ENCODE results near the gene SLC12A1. TPM values are rescaled to one million over a fixed set of nuclear protein-coding genes. Genes with fewer than 3 reads are reported as not detected.

SLC12A1 gene
- total RNA-seq, 1 donor from 2014 or later, result not detected

- no peak overlapping the region for H3K27ac ChIP-seq (ENCODE audit: low read depth, low read length)
- TF ChIP-seq EZH2 (IDR thresholded peaks at IDR 0.05; ENCODE audit: insufficient read depth, low read length), result no peak
- TF ChIP-seq CTCF (IDR thresholded peaks at IDR 0.05; ENCODE audit: insufficient read depth, low read depth, low read length), result no peak
- H3K36me3 Mint-ChIP-seq (ENCODE audit: low read depth, unreplicated experiment), result no peaks in the 10 kb centered on the region
- no peaks in the 10 kb centered on the region for H3K27me3 ChIP-seq (ENCODE audit: insufficient read depth, low read length)
- H3K79me2 ChIP-seq (ENCODE audit: insufficient read depth, low read length), result no peaks in the 10 kb centered on the region
- no peaks in the 10 kb centered on the region for H3K36me3 ChIP-seq (ENCODE audit: insufficient read depth, low read length)
- no peak overlapping the region for H2AFZ ChIP-seq (ENCODE audit: low read depth, low read length)
- no peak overlapping the region for H3K4me3 Mint-ChIP-seq (ENCODE audit: unreplicated experiment)
- no peak overlapping the region for H3K9ac ChIP-seq (ENCODE audit: low read length)
- no peaks in the 10 kb centered on the region for H3K27me3 Mint-ChIP-seq (ENCODE audit: low read depth, unreplicated experiment)
- H3K27ac Mint-ChIP-seq (ENCODE audit: unreplicated experiment), result no peak overlapping the region
- H3K4me2 ChIP-seq (ENCODE audit: low read length), result no peak overlapping the region
- no peak for FAIRE-seq
- peak; percentile 2 for DNase-seq (ENCODE audit: low read depth)
- H4K20me1 ChIP-seq (ENCODE audit: insufficient read depth, low read length), result no peaks in the 10 kb centered on the region
- peaks cover 1% of the 10 kb centered on the region for H3K9me3 Mint-ChIP-seq (ENCODE audit: unreplicated experiment)
- H3K4me1 Mint-ChIP-seq (ENCODE audit: low read depth, unreplicated experiment), result no peaks in the 10 kb centered on the region
- no peaks in the 10 kb centered on the region for H3K4me1 ChIP-seq (ENCODE audit: insufficient read depth, low read length)
- no peaks in the 10 kb centered on the region for H3K9me3 ChIP-seq (ENCODE audit: insufficient read depth, low read depth, low read length)
- H3K4me3 ChIP-seq (ENCODE audit: insufficient read depth, low read depth, low read length), result no peak overlapping the region
These were observed 38.8 kb downstream of the SLC12A1 start for GRCh38 chr15:48244921-48245320.

DNA sequence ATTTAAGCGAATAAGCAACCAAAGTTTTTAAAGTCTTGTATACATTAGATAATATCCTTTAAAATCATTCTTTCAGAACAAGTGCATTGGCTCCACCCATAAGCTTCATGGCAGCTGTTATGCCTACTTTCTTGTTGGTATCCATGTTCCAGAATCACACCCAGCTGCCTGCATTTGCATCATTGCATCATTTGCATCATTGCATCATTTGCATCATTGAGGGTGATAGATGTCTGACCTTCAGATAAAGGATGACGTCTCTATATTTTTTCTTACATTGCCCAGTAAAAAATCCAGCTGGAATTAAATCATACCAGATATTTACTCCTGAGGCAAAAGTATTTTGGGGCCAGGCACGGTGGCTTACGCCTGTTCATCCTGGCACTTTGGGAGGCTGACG is 42.3 kb downstream of the SLC12A1 start:
- H3K9ac ChIP-seq (ENCODE audit: low read length), result no peak overlapping the region
- H3K4me2 ChIP-seq (ENCODE audit: low read length), result no peak overlapping the region
- H3K27ac Mint-ChIP-seq (ENCODE audit: unreplicated experiment), result no peak overlapping the region
- H3K4me1 Mint-ChIP-seq (ENCODE audit: low read depth, unreplicated experiment), result no peaks in the 10 kb centered on the region
- H3K9me3 Mint-ChIP-seq (ENCODE audit: unreplicated experiment), result peaks cover 1% of the 10 kb centered on the region
- H2AFZ ChIP-seq (ENCODE audit: low read depth, low read length), result no peak overlapping the region
- H3K4me3 ChIP-seq (ENCODE audit: insufficient read depth, low read depth, low read length), result no peak overlapping the region
- FAIRE-seq (no peak), DNase-seq (ENCODE audit: low read depth) (no peak)
- H3K4me3 Mint-ChIP-seq (ENCODE audit: unreplicated experiment), result no peak overlapping the region
- H3K27me3 Mint-ChIP-seq (ENCODE audit: low read depth, unreplicated experiment), result no peaks in the 10 kb centered on the region
- TF ChIP-seq EZH2 (IDR thresholded peaks at IDR 0.05; ENCODE audit: insufficient read depth, low read length) (no peak), CTCF (IDR thresholded peaks at IDR 0.05; ENCODE audit: insufficient read depth, low read depth, low read length) (no peak)
- no peaks in the 10 kb centered on the region for H3K36me3 Mint-ChIP-seq (ENCODE audit: low read depth, unreplicated experiment)
- no peak overlapping the region for H3K27ac ChIP-seq (ENCODE audit: low read depth, low read length)
- no peaks in the 10 kb centered on the region for H3K79me2 ChIP-seq (ENCODE audit: insufficient read depth, low read length)
- H4K20me1 ChIP-seq (ENCODE audit: insufficient read depth, low read length), result no peaks in the 10 kb centered on the region
- H3K4me1 ChIP-seq (ENCODE audit: insufficient read depth, low read length), result no peaks in the 10 kb centered on the region
- no peaks in the 10 kb centered on the region for H3K36me3 ChIP-seq (ENCODE audit: insufficient read depth, low read length)
- H3K9me3 ChIP-seq (ENCODE audit: insufficient read depth, low read depth, low read length), result no peaks in the 10 kb centered on the region
- no peaks in the 10 kb centered on the region for H3K27me3 ChIP-seq (ENCODE audit: insufficient read depth, low read length)

DNA sequence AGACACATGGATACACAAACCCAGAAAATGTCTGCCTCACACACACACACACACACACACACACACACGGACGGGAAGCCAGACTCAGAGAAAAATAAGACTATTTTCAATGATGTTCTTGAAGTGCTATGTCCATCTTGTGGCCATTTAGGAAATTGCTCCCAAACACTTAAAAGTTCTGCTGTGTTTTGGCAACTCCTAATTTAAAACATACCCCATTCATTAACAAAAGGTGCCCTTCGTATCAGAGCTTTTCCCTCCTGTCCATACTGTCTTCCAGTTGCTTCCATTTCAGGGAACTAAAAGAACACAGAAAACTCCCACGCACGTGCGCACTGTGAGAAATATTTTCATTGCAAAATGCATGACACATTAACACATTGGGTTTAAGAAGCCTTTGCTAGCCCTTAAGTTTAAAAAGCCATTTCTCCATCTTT is 44.6 kb downstream of the SLC12A1 start:
- no peaks in the 10 kb centered on the region for H3K27me3 Mint-ChIP-seq (ENCODE audit: low read depth, unreplicated experiment)
- no peak overlapping the region for H3K4me3 ChIP-seq (ENCODE audit: insufficient read depth, low read depth, low read length)
- H3K4me1 Mint-ChIP-seq (ENCODE audit: low read depth, unreplicated experiment), result no peaks in the 10 kb centered on the region
- no peaks in the 10 kb centered on the region for H3K9me3 Mint-ChIP-seq (ENCODE audit: unreplicated experiment)
- no peaks in the 10 kb centered on the region for H3K27me3 ChIP-seq (ENCODE audit: insufficient read depth, low read length)
- TF ChIP-seq CTCF (IDR thresholded peaks at IDR 0.05; ENCODE audit: insufficient read depth, low read depth, low read length) (peak; percentile 88), EZH2 (IDR thresholded peaks at IDR 0.05; ENCODE audit: insufficient read depth, low read length) (no peak)
- no peak overlapping the region for H3K9ac ChIP-seq (ENCODE audit: low read length)
- no peak overlapping the region for H3K27ac Mint-ChIP-seq (ENCODE audit: unreplicated experiment)
- H2AFZ ChIP-seq (ENCODE audit: low read depth, low read length), result peak overlapping the region; percentile 14
- DNase-seq (ENCODE audit: low read depth), result peak; percentile 76
- no peaks in the 10 kb centered on the region for H3K79me2 ChIP-seq (ENCODE audit: insufficient read depth, low read length)
- H3K4me2 ChIP-seq (ENCODE audit: low read length), result peak overlapping the region; percentile 10
- H3K4me1 ChIP-seq (ENCODE audit: insufficient read depth, low read length), result no peaks in the 10 kb centered on the region
- peak; percentile 72 for FAIRE-seq
- no peak overlapping the region for H3K4me3 Mint-ChIP-seq (ENCODE audit: unreplicated experiment)
- H4K20me1 ChIP-seq (ENCODE audit: insufficient read depth, low read length), result no peaks in the 10 kb centered on the region
- no peaks in the 10 kb centered on the region for H3K36me3 ChIP-seq (ENCODE audit: insufficient read depth, low read length)
- H3K36me3 Mint-ChIP-seq (ENCODE audit: low read depth, unreplicated experiment), result no peaks in the 10 kb centered on the region
- H3K27ac ChIP-seq (ENCODE audit: low read depth, low read length), result no peak overlapping the region
- no peaks in the 10 kb centered on the region for H3K9me3 ChIP-seq (ENCODE audit: insufficient read depth, low read depth, low read length)

Measured in astrocyte (in vitro differentiated cells and primary cell).